ENCODE measurements around the gene THBS2. TPM values are rescaled to one million over a fixed set of nuclear protein-coding genes. Genes with fewer than 3 reads are reported as not detected.

THBS2 gene
- total RNA-seq, 4 donors from 2014 or later: 80.9 to 149 (median 107) TPM

GRCh38 chr6:169240591-169241390 lies 12.9 kb downstream of the THBS2 start:
- WGBS: 79% methylated on average over 25 of the region's 28 CpGs
- TF ChIP-seq POLR2AphosphoS5 (IDR thresholded peaks at IDR 0.05) (no peak), POLR2A (IDR thresholded peaks at IDR 0.05) (no peak), EP300 (IDR thresholded peaks at IDR 0.05) (no peak), CTCF (IDR thresholded peaks at IDR 0.05) (no peak)
- Histone ChIP-seq H3K27ac (no peak overlapping the region), H3K4me3 (no peak overlapping the region), H3K36me3 (peaks cover 45% of the 10 kb centered on the region), H3K9me3 (no peaks in the 10 kb centered on the region), H3K4me1 (no peaks in the 10 kb centered on the region), H3K27me3 (no peaks in the 10 kb centered on the region)
- peak in 1 of 2 donors; percentile 55 for DNase-seq (ENCODE audit: low spot score in 2 of 2)

- DNase-seq (ENCODE audit: low spot score in 2 of 2): peak in 1 of 2 donors; percentile 53
- TF ChIP-seq POLR2A (IDR thresholded peaks at IDR 0.05) (no peak), EP300 (IDR thresholded peaks at IDR 0.05) (no peak), POLR2AphosphoS5 (IDR thresholded peaks at IDR 0.05) (no peak), CTCF (IDR thresholded peaks at IDR 0.05) (no peak)
- H3K36me3 ChIP-seq: peaks cover 49% of the 10 kb centered on the region
- H3K9me3 ChIP-seq: no peaks in the 10 kb centered on the region
- H3K4me3 ChIP-seq: no peak overlapping the region
- H3K27me3 ChIP-seq: no peaks in the 10 kb centered on the region
- H3K27ac ChIP-seq: no peak overlapping the region
- no peaks in the 10 kb centered on the region for H3K4me1 ChIP-seq
- 65% methylated on average over 11 of the region's 11 CpGs for WGBS
Observed at GRCh38 chr6:169240125-169240524, 13.5 kb downstream of the THBS2 start.

GRCh38 chr6:169239181-169239580 lies 14.5 kb downstream of the THBS2 start:
- H3K4me1 ChIP-seq: no peaks in the 10 kb centered on the region
- peaks cover 44% of the 10 kb centered on the region for H3K36me3 ChIP-seq
- H3K9me3 ChIP-seq: no peaks in the 10 kb centered on the region
- no peak for TF ChIP-seq POLR2AphosphoS5 (IDR thresholded peaks at IDR 0.05)
- peak in 1 of 2 donors; percentile 61 for DNase-seq (ENCODE audit: low spot score in 2 of 2)
- H3K27ac ChIP-seq: no peak overlapping the region
- 80% methylated on average over 7 of the region's 7 CpGs for WGBS
- H3K27me3 ChIP-seq: no peaks in the 10 kb centered on the region
- no peak overlapping the region for H3K4me3 ChIP-seq

- WGBS: 77% methylated on average over 8 of the region's 8 CpGs
- no peaks in the 10 kb centered on the region for H3K4me1 ChIP-seq
- no peaks in the 10 kb centered on the region for H3K9me3 ChIP-seq
- H3K27me3 ChIP-seq: no peaks in the 10 kb centered on the region
- H3K36me3 ChIP-seq: peaks cover 48% of the 10 kb centered on the region
- no peak overlapping the region for H3K4me3 ChIP-seq
- H3K27ac ChIP-seq: no peak overlapping the region
- no peak for TF ChIP-seq POLR2A (IDR thresholded peaks at IDR 0.05)
- TF ChIP-seq CTCF (IDR thresholded peaks at IDR 0.05): no peak
- TF ChIP-seq EP300 (IDR thresholded peaks at IDR 0.05): no peak
- no peak for TF ChIP-seq POLR2AphosphoS5 (IDR thresholded peaks at IDR 0.05)
- DNase-seq (ENCODE audit: low spot score in 2 of 2): peak in 1 of 2 donors; percentile 48
Observed at GRCh38 chr6:169238766-169239165, 14.9 kb downstream of the THBS2 start.

- TF ChIP-seq CTCF (IDR thresholded peaks at IDR 0.05) (no peak), POLR2AphosphoS5 (IDR thresholded peaks at IDR 0.05) (no peak), EP300 (IDR thresholded peaks at IDR 0.05) (no peak), POLR2A (IDR thresholded peaks at IDR 0.05) (no peak)
- H3K27me3 ChIP-seq: no peaks in the 10 kb centered on the region
- no peaks in the 10 kb centered on the region for H3K9me3 ChIP-seq
- H3K36me3 ChIP-seq: peaks cover 57% of the 10 kb centered on the region
- 82% methylated on average over 13 of the region's 25 CpGs for WGBS
- no peaks in the 10 kb centered on the region for H3K4me1 ChIP-seq
- H3K4me3 ChIP-seq: no peak overlapping the region
- peak; percentile 45 to 55 for DNase-seq (ENCODE audit: low spot score in 2 of 2)
- H3K27ac ChIP-seq: no peak overlapping the region
Observed at GRCh38 chr6:169237496-169238134, 16.0 kb downstream of the THBS2 start.
